Posterior cingulate gyrus (tissue), 11 donors: ENCODE measurements around the gene AUTS2.

Experiments used
- DNase-seq, 10 donors: peaks; one replicate each; pipeline versions ENCODE4 v3.0.0 to v3.0.0-alpha.2; 2020 to 2021; ENCODE audit warnings: mixed read lengths in 3 of 10
- intact Hi-C: fragments of 100-400 bp; cut with DNase I; formaldehyde crosslinking; loops from one replicate; pipeline ENCODE4 v1.15.1; 2023

Gene AUTS2

GRCh38 chr7:69903410-69903809 lies 305.1 kb downstream of the AUTS2 start:
- intact Hi-C loops = no loop called here
- no peak for DNase-seq

- DNase-seq = peak in 4 of 10 donors; percentile 26 to 80 (median 36)
- intact Hi-C loops = no loop called here
Measured at GRCh38 chr7:69906283-69906995, 308.2 kb downstream of the AUTS2 start.

- intact Hi-C loops = no loop called here
Measured at GRCh38 chr7:69907720-69908119, 309.4 kb downstream of the AUTS2 start.

GRCh38 chr7:69908454-69908853 lies 310.2 kb downstream of the AUTS2 start:
- intact Hi-C loops = no loop called here
- no peak for DNase-seq

More at GRCh38 chr7:69907720-69908119, 309.4 kb downstream of the AUTS2 start:
- no peak for DNase-seq

GRCh38 chr7:69910150-69910549 lies 311.9 kb downstream of the AUTS2 start:
- DNase-seq = no peak
- intact Hi-C loops = no loop called here

- intact Hi-C loops = no loop called here
- no peak for DNase-seq
Measured at GRCh38 chr7:69911337-69911736, 313.1 kb downstream of the AUTS2 start.

- intact Hi-C loops = no loop called here
- DNase-seq = peak in 1 of 10 donors; percentile 41
Measured at GRCh38 chr7:69912141-69912540, 313.9 kb downstream of the AUTS2 start.

- no peak for DNase-seq
- intact Hi-C loops = no loop called here
Measured at GRCh38 chr7:69912846-69913245, 314.6 kb downstream of the AUTS2 start.

GRCh38 chr7:69919426-69920111 lies 321.3 kb downstream of the AUTS2 start:
- intact Hi-C loops = no loop called here
- DNase-seq = no peak

- intact Hi-C loops = no loop called here
- DNase-seq = no peak
Measured at GRCh38 chr7:69920797-69921196, 322.5 kb downstream of the AUTS2 start.

GRCh38 chr7:69922026-69922803 lies 323.9 kb downstream of the AUTS2 start:
- intact Hi-C loops = no loop called here
- no peak for DNase-seq

- intact Hi-C loops = no loop called here
- peak in 1 of 10 donors; percentile 19 for DNase-seq
Measured at GRCh38 chr7:69927461-69927860, 329.2 kb downstream of the AUTS2 start.

GRCh38 chr7:69928621-69929020 lies 330.3 kb downstream of the AUTS2 start:
- intact Hi-C loops = no loop called here
- DNase-seq = no peak

GRCh38 chr7:69929622-69930021 lies 331.3 kb downstream of the AUTS2 start:
- intact Hi-C loops = loop anchor here (5.0 to 10.0 kb wide), 3 partner anchors 113 to 1752 kb away; no protein-coding TSS in a partner anchor
- DNase-seq = no peak

- peak in 7 of 10 donors; percentile 44 to 88 (median 56) for DNase-seq
- intact Hi-C loops = loop anchor here (5.0 to 10.0 kb wide), 3 partner anchors 110 to 1755 kb away; no protein-coding TSS in a partner anchor
Measured at GRCh38 chr7:69932034-69932628, 333.9 kb downstream of the AUTS2 start.

- intact Hi-C loops = loop anchor here (2.0 to 10.0 kb wide), 4 partner anchors 108 to 1757 kb away; no protein-coding TSS in a partner anchor
Measured at GRCh38 chr7:69934144-69934903, 336.0 kb downstream of the AUTS2 start.

GRCh38 chr7:69935107-69935506 lies 336.8 kb downstream of the AUTS2 start:
- intact Hi-C loops = loop anchor here (2.0 to 10.0 kb wide), 2 partner anchors 330 to 764 kb away; no protein-coding TSS in a partner anchor
- no peak for DNase-seq

More at GRCh38 chr7:69934144-69934903, 336.0 kb downstream of the AUTS2 start:
- DNase-seq = peak in 7 of 10 donors; percentile 33 to 94 (median 62)

GRCh38 chr7:69937097-69937496 lies 338.8 kb downstream of the AUTS2 start:
- intact Hi-C loops = loop anchor here (10.0 kb wide), 1 partner anchor 332 kb away; no protein-coding TSS in a partner anchor
- no peak for DNase-seq

GRCh38 chr7:69939317-69939716 lies 341.0 kb downstream of the AUTS2 start:
- intact Hi-C loops = loop anchor here (10.0 kb wide), 1 partner anchor 335 kb away; no protein-coding TSS in a partner anchor
- no peak for DNase-seq
